ENCODE measurements around the gene DKK1.
A peak's percentile ranks its signal among the peaks of the same experiment; 100 is the strongest.

The DKK1 gene, protein sequence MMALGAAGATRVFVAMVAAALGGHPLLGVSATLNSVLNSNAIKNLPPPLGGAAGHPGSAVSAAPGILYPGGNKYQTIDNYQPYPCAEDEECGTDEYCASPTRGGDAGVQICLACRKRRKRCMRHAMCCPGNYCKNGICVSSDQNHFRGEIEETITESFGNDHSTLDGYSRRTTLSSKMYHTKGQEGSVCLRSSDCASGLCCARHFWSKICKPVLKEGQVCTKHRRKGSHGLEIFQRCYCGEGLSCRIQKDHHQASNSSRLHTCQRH

DNA sequence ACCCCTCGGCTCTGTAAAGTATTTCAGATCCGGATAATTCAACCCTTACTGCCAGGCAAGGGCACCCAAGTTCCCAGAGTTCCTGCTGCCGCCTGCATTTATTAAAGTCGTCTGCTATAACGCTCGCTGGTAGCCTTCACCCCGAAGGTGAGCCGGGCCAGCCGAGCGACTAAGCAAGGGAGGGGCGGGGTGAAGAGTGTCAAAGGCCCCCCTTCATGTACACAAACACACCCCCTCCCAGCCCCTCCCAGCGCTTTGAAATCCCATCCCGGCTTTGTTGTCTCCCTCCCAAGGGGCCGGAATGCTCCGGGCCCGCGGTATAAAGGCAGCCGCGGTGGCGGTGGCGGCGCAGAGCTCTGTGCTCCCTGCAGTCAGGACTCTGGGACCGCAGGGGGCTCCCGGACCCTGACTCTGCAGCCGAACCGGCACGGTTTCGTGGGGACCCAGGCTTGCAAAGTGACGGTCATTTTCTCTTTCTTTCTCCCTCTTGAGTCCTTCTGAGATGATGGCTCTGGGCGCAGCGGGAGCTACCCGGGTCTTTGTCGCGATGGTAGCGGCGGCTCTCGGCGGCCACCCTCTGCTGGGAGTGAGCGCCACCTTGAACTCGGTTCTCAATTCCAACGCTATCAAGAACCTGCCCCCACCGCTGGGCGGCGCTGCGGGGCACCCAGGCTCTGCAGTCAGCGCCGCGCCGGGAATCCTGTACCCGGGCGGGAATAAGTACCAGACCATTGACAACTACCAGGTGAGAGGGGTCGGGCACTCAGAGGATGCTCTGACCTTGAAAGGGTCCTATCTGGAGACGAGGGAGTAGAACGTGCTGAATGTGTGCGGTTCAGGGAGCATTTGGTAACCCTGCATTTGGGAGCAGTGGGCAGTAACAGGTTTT lies at the start of gene DKK1:
DKK1 (plus strand) TSS at position 349 of the 889 bp plus-strand sequence; CDS start at position 503, 154 bp downstream.
- DNase-seq (ENCODE audit: low spot score) = peak; percentile 69

DNA sequence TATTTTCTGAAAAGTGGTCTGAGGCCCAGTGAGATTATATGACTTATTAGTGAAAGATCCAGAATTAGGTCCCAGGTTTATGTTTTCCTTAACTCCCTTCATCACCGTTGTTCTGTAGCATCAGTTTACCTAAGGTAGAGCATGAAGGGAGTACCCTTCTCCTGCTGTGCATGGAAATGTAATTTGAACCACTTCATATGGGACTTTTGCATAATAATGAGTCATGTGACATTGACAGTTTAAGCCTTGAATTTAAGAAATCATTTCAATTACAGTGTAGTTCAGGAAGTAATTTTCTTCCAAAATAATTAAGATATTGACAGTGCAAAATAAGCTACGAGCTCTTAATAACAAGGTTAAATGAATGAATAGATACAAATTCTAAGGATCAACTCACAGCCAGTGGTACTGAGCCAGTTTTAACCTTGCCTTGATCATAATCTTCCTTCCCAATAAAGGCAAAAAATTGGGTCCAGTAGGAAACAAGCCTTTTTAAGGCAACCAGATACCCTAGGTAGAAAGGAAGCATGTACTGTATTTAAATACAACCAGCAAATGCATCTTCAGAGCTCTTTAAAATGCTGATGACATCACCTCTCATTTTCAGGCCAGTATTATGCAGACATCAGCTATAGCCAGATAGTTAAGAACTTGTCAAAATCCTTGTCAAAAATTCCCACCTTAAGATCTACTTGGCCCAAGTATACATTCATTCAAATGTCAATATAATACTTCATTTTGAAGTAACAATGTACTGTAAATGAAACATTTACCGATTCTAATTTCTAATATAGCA lies 48.8 kb upstream of the DKK1 start:
- DNase-seq (ENCODE audit: low spot score) = no peak

DNA sequence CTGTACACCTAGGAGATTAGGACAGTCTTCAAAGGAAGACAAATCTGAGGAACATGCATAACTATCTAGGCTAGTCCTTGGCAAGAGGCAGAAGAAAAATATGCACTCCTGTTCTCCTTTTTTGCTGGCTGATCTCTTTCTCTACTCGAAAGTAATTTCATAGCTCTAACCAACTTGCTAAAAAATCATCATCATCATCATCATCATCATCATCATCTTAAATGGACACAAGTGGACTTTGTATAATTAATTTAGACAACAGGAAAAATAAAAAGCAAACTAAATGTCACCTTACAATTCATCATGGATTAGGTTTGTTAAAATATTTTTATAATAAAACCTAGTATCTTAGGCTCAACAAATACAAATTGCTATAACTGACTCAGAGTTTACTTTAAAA lies 47.2 kb upstream of the DKK1 start:
- DNase-seq (ENCODE audit: low spot score) = no peak

DNA sequence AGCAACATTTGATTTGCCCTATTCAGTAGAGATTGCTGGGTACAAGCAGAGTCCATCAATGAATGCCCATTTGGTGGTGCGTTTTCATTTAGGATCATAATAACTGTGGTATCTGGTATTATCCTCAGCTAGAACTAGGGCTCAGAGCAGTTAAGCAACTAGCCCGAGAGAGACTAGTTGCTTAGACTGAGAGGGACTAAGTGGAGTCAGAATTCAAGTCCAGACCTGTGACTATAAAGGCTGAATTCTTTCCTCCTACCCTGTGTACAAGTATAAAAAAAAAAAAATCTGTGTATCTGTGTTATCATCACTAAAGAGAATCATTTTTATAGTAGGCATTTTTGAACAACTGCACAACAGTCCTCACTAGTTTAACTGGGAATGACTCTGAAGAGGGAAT lies 45.3 kb upstream of the DKK1 start:
- DNase-seq (ENCODE audit: low spot score) = no peak

DNA sequence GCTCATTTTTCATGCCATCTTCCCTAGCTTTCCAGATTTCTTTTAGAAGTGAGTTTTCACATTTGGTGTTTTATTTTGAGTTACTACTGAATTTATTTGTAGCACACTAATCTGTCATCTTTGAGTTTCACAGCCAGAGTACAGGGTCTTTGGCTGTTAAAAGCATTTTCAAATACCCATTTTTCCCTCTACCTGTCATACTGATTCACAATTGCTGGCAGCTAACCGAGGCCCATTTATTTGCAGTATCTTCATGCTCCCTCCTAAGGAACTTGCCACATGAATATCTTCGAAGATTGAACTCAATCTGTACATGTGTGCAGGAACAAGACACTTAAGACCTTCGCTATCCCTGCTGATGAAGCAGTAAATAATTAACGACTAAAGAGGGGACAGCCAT lies 44.8 kb upstream of the DKK1 start:
- no peak for DNase-seq (ENCODE audit: low spot score)

DNA sequence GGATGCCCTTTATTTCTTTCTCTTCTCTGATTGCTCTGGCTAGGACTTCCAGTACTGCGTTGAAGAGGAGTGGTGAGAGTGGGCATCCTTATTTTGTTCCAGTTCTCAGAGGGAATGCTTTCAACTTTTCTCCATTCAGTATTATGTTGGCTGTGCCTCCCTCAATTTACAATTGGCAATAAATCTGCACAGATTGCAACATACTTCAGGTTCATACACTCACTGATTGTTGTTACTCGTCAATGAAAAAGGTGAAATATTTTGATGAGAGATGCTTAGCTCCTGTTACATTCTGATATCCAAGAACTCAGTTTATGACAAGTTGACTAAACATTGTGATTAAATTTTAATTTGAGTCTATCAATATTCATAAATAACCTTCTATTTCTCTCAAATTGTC lies 37.9 kb upstream of the DKK1 start:
- DNase-seq (ENCODE audit: low spot score) = no peak

DNA sequence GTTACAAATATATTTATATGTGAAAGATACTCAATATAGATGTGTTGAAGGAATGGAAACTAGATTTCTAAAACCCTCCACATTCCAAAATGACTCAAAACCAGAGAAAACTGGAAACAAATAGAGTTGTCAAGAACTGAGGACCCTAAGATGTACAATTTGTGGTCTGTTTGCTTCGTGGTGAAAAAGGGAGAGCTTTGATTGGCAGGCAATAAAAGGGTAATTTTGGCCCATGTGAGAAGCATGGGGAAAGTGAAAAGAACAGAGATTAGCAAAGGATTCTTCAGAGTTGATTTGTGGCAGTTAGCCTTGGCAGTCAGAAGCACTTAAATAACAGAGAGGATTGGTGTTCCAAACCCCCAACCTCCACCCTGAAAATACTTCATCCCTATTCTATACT lies 37.1 kb upstream of the DKK1 start:
- no peak for DNase-seq (ENCODE audit: low spot score)

DNA sequence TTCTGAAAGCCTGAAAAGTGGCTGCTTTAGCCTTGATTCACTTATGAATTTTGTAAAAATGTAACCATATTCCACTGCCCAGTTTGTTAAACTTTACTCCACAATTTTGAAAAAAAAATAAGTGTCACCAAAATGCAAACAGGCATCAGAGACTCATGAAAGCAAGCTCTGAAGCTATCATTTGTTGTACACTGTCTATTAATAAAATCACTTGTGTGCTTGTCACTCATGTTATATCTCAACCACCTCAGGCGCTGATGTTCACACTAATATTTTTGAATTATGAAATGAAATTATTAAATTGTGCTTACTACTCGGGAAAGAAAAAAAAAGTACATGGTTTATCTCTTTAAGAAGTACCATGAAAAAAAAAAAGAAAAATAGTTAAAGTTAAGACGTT lies 34.5 kb upstream of the DKK1 start:
- no peak for DNase-seq (ENCODE audit: low spot score)

DNA sequence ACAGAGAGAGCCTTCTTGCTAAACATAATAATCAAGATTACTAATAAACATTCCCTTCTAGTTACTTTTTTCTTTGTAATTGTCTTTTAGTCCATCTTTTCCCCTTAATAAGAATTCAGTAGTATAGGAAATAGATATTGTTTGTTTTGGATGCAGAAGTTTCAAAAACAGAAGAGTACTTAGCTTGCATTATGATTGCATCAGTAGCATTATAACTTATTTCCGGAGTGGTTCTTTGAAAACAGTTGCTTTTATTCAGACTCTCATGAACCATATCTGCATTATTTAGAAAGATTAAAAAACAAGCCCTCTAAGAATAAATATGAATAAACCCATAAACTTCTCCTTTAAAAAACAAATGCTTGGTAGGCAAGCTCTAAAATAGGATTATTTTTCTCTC lies 34.0 kb upstream of the DKK1 start:
- DNase-seq (ENCODE audit: low spot score) = no peak

DNA sequence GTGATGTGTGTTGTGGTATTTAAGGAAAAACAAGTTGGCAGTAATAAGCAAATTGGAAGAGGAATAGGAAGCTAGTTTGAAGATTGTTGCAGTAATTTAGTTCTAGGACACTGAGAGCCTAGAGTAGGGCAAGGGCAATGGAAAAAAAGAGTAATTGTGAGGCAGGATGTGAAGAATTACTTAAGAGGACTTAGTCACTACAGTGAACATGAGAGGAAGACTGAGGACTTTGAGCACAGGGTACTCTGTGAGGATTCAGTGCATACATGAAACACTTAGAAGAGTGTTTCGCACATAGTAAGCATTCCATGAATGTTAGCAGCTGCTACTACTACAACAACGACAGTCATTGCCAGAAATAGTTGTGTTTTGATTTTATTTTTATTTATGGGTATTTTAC lies 30.9 kb upstream of the DKK1 start:
- no peak for DNase-seq (ENCODE audit: low spot score)

DNA sequence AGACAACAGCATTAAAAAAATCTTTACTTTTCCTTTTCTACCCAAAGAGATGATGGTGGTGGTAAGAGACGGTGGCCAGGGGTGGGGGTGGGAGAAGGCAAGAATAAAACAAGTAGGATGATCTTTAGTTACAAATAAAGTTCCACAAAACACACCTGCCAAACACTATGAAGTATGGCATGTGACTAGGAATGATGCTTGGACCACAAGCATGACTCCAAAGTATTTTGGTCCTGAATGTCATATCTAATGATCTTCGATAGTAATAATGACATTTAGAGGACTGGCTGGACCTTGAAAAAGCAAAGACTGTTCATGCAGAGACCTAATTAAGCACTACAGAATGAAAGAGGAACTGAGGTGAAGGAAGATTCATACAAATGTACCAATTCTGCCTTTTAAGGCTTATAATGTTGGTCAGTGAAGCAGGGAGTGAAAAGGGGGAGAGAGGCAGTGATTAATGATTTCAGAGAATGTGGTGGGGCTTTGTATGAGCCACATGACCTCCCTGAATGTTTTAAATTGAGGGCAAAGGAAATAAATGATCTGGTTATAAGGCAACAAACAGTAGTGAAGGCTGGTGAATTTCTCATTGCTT lies 29.6 kb upstream of the DKK1 start:
- DNase-seq (ENCODE audit: low spot score) = no peak

DNA sequence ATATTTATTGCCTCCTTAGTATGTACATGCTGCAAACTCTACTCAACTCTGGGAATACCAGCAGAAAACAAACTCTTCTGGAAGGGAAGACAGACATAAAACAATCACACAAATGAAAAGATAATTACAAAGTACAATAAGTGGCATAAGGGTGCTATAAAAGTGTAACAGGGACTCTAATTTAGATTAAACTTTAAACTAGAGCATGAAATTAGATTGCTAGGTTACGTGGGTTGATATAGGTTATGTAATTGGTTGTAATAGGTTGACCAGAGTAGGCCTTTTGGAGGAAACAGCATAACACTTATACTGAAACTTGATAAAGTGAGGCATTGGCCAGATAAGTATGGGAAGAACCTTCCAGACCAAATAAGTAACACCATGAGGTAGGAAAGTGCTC lies 26.2 kb upstream of the DKK1 start:
- DNase-seq (ENCODE audit: low spot score) = no peak

DNA sequence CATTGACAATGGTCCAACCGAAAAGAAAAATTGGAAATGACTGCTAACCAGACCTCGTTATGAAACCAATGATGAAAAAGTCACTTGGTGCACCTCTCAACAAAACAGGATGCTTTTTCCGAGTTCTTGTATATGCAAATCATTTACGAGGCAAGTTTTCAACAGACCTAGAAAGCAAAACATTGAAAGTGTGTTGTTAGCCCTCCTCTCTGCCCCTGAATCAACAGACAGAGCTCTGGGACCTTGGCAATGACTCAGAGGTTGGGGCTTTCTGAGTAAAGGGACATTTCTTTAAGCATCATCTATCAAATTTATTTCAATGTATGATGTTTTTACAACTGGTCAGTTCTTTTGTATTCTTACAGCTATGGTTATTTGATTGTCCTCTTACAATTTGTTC lies 16.3 kb upstream of the DKK1 start:
- DNase-seq (ENCODE audit: low spot score) = no peak

DNA sequence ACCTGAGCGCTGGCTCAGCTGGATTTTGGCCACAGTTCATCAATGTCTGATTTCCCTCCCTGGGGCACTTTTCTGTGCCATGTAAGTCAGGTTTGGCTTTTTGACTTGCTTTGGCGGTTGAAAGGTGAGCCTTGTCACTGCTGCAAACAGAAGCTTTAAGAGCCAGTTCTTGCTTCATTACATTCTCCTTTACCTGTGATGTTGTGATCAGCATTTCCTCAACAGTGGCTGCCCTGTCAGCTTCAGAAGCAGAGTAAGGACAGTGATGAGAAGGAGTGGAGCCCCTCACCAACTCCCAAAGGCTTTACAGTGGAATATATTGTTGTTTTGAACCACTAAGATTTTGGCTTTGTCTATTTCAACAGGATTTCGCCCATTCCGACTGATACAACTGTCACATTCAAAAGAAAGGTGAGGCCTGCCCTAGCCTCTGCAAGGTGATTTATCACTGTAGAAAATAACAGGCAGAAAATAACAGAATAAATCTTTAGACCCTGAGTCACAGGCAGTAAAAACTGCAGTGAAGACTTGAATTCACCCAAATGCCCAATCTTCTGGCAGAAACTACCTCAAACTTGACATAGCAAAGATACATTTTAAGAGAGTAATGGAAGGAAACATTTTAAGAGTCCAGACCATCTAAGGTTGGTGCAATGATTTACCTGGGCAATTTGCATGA lies 13.3 kb upstream of the DKK1 start:
- no peak for DNase-seq (ENCODE audit: low spot score)

DNA sequence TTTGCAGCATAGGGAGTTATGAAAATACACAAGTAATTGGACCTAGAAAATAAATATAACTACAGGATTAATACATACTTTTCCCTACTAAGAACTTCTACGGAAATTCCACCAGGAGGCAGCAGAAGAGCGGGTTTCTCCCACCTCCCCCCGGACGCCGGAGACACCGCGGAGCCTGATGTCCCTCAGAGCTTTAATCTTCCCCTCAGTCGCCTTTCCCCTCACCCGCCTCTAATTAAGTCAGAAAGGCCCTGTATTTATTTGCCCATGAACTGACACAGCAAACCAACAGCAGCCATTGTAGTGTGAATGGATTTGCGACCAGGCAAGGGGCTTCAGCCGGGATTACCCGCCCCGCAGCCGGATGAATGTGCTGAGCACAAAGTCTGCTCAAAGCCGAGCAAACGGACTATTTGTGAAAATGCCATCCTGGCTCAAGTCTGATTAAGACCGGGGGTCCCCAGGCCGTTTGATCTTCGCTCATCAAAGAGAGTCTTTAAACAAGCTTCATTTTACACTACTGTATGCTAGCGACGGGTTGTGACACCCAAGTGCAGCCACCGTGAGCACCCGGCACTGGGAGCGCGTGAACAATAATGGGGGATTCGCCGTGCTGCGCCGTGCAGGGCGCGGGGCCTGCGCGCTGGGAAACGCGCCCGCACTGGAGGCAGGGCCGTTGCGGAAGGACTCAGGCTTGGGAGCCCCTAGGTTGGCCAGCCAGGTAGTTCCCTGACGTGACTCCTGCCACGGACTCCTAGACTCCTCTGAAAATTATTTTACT lies 5.6 kb upstream of the DKK1 start:
- peak; percentile 55 for DNase-seq (ENCODE audit: low spot score)

DNA sequence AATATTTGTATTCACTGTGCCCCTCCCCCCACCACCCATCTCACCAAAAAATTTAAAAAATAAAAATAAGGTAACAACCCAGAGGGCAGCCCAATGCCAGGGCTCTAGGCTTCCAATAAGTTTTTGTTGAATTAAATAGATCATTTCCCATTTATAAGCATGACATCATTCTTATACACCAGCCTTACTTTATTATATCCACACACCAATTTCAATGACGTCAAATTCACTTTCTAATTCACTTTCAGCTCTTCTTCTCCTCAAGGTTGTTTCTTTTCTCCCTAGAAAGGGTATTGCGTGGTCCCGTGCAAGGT lies 1.2 kb upstream of the DKK1 start:
- no peak for DNase-seq (ENCODE audit: low spot score)

DNA sequence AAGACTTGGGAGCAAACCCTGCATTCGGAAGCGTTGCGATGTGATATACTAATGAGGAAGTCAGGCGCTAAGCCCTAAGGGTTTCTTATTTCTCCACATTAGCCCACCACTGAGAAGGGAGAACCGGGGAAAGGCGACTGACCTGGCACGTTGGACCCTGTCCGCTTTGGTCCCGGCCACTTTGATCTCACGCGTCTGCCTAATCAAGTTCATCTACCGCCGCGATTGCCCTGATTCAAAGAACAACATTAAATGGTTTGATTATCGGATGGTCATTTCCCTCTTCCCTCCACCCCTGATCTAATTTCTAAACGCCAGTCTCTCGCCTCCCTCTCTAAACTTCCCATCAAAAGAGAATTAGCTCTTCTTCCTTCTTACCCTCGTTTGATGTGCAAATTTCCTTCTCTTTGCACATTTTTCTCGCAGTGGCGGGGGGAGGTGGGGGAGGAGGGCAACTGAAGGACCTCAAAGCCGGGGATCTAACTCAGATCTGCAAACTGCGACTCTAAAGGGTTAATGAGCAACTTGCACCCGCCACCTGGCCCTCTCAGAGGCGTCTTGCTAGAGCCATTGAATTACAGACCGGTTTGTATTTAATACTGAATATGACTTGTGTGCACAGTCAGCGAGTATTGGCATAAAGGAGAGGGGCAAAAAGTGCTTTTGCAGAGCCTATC lies 687 bp upstream of the DKK1 start:
- DNase-seq (ENCODE audit: low spot score) = no peak

DNA sequence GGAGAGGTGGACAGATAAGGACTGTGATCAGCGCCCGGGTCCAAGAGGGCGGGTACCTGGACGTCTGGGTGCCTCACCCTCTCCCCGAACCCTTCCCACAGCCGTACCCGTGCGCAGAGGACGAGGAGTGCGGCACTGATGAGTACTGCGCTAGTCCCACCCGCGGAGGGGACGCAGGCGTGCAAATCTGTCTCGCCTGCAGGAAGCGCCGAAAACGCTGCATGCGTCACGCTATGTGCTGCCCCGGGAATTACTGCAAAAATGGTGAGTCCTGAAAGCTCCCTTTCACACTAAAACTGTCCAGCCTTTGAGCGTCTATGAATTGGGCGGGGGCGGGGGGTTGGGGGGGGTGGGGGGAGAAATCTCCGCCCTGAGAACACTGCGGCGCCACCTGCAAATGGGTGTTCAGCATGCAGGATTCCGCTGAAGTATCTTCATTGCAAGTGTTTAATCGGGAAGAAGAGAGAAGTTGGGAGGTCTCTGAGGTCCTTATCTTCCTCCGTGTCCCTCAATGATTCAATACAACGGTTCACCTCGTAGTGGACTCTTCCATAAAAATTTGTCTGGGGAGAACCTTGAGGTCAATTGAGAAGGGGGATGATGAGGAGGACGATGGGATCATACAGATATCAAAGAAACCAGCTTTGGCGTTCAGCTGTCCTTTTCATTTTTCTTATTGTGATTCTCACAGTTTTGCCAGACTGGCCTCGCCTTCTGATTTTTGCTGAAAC lies 906 bp downstream of the DKK1 start:
- DNase-seq (ENCODE audit: low spot score) = no peak

DNA sequence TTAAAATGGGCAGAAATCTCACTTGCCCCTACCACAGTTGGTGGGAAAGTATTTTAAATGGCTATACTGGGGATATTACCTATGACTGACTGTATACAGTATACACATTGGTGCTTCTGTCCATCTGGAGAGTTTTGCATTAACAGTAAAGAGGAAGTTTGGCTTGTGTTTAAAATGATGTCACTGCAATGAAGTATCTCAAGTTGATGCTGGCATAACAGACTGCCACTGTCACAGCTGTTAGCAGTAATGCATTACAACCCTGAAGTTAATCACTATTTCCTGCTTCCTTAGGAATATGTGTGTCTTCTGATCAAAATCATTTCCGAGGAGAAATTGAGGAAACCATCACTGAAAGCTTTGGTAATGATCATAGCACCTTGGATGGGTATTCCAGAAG lies 1.9 kb downstream of the DKK1 start:
- no peak for DNase-seq (ENCODE audit: low spot score)

DNA sequence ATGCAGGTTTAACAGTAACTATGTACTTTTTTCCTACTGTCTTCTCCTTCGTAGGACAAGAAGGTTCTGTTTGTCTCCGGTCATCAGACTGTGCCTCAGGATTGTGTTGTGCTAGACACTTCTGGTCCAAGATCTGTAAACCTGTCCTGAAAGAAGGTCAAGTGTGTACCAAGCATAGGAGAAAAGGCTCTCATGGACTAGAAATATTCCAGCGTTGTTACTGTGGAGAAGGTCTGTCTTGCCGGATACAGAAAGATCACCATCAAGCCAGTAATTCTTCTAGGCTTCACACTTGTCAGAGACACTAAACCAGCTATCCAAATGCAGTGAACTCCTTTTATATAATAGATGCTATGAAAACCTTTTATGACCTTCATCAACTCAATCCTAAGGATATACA lies 2.4 kb downstream of the DKK1 start:
- DNase-seq (ENCODE audit: low spot score) = no peak

Measured in HuH-7.5 (cell line).